ENCODE measurements around the gene STUM.

- TF ChIP-seq POLR2AphosphoS5 (IDR thresholded peaks at IDR 0.05; ENCODE audit: borderline replicate concordance, low read depth, low read length) (no peak), EZH2 (IDR thresholded peaks at IDR 0.05) (no peak), FOXP2 (optimal IDR thresholded peaks at IDR 0.05; ENCODE audit: control extremely low read depth, extremely low read length, insufficient read depth) (no peak)
Observed at GRCh38 chr1:226552061-226552460, 3.5 kb downstream of the STUM start.
